Measurements from ENCODE around the gene MGAT4A.

DNA sequence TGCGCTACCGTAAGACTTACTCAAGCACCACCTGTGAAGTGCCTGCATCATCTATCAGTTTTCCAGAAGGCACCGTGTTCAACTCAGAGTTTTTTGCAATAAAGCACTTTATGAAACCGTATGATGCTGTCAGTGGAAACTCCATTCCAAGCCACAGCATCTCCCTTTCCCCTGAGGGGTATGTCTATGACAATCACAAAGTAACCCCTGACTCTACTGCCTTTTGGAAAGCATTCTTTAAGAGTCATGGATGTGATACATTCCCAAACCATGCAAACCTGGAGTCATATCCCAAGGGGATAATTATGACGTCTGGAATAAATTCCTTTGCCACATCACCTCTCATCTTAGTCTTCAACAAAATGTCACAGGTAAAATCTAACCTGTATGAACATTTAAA lies 83.3 kb downstream of the MGAT4A start:
- TF ChIP-seq CHD1 (IDR thresholded peaks at IDR 0.05; ENCODE audit: low read depth, low read length) (no peak), POLR2A (IDR thresholded peaks at IDR 0.05; ENCODE audit: control extremely low read depth in 1 of 2, low read depth in 2 of 2, low read length in 2 of 2) (no peak), RFX5 (IDR thresholded peaks at IDR 0.05; ENCODE audit: borderline replicate concordance, low read depth, low read length) (no peak), FOSL1 (IDR thresholded peaks at IDR 0.05; ENCODE audit: insufficient read depth, low read depth, low read length) (no peak), GABPA (IDR thresholded peaks at IDR 0.05; ENCODE audit: borderline replicate concordance, insufficient read depth, low read length) (no peak), KDM5A (IDR thresholded peaks at IDR 0.05; ENCODE audit: low read length) (no peak), EZH2 (IDR thresholded peaks at IDR 0.05; ENCODE audit: low read depth, low read length, severe bottlenecking) (no peak), TAF1 (IDR thresholded peaks at IDR 0.05; ENCODE audit: low read depth, low read length) (no peak), TEAD4 (IDR thresholded peaks at IDR 0.05; ENCODE audit: low read depth, low read length) (no peak), EP300 (IDR thresholded peaks at IDR 0.05; ENCODE audit: borderline replicate concordance in 1 of 2, low read depth in 2 of 2, low read length in 2 of 2) (no peak), SRF (IDR thresholded peaks at IDR 0.05; ENCODE audit: low read depth, low read length) (no peak)
- TF ChIP-seq, protein P1, sequence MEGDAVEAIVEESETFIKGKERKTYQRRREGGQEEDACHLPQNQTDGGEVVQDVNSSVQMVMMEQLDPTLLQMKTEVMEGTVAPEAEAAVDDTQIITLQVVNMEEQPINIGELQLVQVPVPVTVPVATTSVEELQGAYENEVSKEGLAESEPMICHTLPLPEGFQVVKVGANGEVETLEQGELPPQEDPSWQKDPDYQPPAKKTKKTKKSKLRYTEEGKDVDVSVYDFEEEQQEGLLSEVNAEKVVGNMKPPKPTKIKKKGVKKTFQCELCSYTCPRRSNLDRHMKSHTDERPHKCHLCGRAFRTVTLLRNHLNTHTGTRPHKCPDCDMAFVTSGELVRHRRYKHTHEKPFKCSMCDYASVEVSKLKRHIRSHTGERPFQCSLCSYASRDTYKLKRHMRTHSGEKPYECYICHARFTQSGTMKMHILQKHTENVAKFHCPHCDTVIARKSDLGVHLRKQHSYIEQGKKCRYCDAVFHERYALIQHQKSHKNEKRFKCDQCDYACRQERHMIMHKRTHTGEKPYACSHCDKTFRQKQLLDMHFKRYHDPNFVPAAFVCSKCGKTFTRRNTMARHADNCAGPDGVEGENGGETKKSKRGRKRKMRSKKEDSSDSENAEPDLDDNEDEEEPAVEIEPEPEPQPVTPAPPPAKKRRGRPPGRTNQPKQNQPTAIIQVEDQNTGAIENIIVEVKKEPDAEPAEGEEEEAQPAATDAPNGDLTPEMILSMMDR (IDR thresholded peaks at IDR 0.05; ENCODE audit: control extremely low read depth in 1 of 3, insufficient read depth in 1 of 3, low read depth in 1 of 3, low read length in 3 of 3): no peak
- TF ChIP-seq, protein P2, sequence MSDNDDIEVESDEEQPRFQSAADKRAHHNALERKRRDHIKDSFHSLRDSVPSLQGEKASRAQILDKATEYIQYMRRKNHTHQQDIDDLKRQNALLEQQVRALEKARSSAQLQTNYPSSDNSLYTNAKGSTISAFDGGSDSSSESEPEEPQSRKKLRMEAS (IDR thresholded peaks at IDR 0.05): no peak

All from H1 (cell line).